GM19238 (cell line): ENCODE measurements around the gene PCNT.
"Not testable (repeated sequence)": the region's sequence is repeated elsewhere in the genome, so short reads cannot be mapped to it uniquely, and the experiment has no call there.

Source experiments
- DNase-seq: peaks from one replicate; pipeline ENCODE4 v3.0.0; 2011; ENCODE audit warnings: low spot score; ENCODE audit not compliant: insufficient read length

The PCNT gene

DNA sequence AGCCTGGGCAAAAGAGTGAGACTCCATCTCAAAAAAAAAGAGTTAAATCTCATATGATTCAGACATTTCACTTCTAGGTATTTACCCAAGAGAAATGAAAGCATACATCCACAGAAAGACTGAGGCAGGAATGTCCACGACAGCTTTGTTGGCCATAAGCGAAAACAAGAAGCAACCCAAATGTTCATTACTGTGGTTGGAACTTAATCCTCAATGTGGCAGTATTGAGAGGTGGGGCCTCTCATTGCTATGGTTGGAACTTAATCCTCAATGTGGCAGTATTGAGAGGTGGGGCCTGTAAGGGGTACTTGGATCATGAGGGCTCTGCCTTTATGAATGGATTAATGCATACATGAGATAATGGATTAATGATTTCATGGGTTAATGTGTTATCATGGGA lies 15.5 kb upstream of the PCNT start:
- DNase-seq: no peak

DNA sequence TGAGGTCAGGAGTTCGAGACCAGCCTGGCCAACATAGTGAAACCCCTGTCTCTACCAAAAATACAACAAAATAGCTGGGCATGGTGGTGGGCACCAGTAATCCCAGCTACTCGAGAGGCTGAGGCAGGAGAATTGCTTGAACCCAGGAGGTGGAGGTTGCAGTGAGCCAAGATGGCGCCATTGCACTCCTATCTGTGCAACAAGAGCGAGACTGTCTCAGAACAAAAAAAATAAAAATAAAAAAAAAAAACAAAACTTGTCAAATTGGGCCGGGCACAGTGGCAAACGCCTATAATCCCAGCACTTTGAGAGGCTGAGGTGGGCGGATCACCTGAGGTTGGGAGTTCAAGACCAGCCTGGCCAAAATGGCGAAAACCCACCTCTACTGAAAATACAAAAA lies 13.7 kb upstream of the PCNT start:
- not testable (repeated sequence) for DNase-seq

GRCh38 chr21:46311568-46311967 lies 12.4 kb upstream of the PCNT start:
- DNase-seq: no peak

DNA sequence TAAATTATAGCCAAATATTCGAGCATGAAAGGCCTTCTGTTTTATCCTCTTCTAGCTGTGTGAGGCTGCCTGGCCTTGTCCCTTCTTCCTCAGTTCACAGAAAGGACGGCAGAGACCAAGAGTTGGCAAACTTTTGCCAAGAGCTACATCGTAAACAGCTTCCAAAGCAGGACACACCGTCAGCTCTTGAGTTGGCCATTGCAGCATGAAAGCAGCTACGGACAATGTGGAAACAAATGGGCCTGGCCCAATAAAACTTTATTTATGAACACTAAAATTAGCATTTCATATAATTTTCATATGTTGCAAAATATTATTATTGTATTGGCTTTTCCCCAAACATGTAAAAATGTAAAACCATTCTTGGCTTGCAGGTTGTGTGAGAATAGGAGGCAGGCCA lies 11.0 kb upstream of the PCNT start:
- no peak for DNase-seq

DNA sequence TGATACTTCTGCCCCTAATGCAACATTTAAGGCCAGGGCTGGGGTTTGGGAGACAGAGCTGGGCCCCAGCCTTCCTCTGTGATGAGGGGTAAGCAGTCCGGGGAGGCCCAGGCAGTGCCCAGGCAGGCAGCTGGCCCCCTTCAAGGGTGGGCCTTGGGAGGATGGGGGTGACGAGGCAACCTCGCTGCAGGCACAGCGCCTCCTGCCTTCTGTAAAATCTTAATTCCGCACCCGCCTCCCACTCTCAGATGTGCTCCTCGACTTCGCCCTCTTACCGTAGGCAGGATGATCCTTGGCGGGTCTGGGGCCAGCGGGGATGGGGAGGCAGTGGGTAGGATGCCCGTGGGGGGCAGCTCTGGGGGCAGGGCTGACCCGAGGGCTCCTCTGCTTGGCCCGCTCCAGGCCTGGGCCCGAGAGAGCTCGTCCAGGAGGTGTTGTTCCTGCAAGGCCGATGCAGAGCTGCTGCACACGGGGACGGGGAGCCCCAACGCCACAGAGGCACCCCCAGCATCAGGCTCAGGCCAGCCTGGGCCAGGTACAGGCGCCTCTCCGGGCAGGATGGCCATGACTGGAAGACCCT lies 9.4 kb upstream of the PCNT start:
- DNase-seq: no peak

DNA sequence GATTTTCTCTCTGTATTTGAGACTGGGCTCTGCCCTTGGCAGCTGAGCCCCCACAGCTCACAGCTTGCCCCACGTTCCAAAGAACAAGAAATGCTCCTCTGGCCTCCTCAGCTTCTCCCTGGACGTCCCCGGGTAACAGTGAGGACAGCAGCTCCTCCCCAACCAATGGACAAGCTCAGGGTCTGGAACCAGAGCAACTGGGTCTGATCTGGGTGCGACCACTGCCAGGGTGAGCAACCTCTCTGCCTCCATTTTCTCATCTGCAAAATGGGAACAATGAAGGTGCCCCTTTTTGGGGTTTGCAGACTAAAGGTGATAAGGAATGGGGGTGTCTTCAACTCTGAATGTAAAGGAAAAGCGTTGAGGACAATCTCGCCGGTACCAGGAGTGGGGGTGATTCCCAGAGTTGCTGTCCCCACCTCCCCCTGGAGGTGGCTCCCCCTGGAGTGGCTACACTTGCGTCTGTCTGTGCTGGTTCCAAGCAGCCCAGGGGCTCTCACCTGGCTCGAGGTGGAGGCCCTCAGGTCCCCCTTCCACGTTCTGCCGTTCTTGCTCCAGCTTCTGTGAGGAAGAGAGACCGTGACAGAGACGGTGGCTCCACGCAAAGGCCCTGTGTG lies 7.1 kb upstream of the PCNT start:
- DNase-seq: no peak

DNA sequence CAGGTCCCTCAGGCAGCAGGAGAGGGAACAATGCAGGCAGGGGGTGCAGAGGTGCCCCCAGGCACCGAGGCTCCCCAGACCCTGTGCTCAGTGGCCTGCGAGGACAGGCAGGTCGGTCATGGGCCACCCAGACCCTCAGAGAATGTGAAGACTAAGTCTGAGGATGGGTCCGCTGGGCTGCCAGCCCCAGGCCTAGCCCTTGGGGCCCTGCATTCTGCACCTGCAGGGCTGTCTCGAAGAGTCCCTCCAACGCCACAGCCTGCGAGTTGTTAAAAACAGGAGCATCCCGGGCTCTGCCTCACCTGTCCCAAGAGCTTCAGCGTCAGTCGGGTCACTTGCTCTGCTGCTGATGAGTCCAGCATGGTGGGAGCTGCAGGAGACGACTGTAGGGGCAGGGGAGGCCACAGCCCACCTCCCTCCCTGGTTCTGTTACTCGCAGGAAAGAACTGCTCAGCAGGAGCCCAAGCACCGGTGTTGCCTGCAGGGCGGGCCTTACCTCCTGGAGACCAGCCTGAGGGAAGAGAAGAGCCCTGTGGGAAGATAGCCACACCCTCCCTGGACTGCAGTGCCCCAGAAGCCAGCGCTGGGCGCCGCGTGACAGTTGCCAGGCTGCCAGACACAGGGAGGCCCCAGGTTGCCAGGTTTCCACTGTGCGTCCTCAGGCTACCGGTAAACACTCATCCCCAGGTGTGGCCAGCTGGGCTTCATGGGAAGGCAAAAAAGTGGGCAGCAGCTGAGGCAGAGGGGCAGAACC lies 6.1 kb upstream of the PCNT start:
- DNase-seq: no peak

DNA sequence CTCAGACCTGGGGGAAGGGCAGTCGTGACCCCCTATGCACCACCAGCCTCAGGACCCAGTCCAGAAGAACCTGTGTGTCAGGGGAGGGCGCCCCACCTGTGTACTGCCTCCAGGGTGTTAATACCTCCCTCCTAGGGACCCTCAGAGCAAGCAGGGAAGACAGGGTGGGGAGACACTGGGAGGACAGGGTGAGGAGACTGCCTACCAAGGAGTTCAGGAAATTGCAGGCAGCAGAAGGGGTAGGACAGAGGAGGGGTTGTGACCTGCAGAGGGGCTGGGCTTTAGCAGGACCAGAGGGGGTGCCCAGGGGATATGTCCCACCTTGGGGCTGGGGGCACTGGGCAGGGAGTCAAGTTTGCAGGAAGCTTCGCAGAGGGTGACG lies 5.5 kb upstream of the PCNT start:
- no peak for DNase-seq

GRCh38 chr21:46319186-46319585 lies 4.8 kb upstream of the PCNT start:
- DNase-seq: no peak

DNA sequence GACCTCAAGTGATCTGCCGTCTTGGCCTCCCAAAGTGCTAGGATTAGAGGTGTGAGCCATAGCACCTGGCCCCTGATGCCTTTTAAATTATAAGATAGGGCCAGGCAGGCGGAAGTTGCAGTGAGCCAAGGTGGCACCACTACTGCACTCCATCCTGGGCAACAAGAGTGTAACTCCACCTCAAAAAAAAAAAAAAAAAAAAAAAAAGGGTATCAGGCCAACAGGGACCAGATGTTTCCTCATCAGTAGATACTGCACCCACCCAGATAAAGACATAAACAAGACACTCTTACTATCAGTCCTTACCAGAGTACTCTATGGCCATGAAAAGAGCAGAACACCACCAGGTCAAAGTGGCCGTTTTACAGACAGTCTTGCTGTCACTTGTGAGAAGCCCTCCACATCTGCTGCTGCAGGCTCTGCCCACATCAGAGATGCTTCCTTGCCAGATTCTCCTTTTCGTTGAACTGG lies 3.6 kb upstream of the PCNT start:
- DNase-seq: no peak

GRCh38 chr21:46322351-46323226 lies 1.4 kb upstream of the PCNT start:
- no peak for DNase-seq

DNA sequence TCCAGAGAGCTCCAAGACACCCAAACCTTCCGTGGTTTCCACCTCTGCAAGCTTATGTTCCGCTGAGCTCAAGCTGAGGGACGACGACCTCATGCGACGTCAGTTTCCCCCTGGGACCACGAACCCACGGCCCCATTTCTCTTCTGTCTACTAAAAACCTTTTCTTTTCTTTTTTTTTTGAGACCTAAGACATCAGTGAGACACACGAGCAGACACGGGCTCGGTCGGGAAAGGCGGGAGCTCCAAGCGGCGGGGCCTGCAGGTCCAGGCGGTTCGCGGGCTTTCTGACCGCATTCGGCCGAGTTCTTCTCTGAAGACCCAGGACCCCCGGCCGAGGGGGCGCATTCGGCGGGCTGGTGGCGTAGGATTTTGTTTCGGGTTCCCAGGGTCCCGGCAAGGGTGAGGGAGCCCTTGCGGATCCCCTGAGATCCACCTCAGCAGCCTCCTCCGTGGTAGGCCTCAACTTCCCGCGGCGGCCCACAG lies 688 bp upstream of the PCNT start:
- no peak for DNase-seq

DNA sequence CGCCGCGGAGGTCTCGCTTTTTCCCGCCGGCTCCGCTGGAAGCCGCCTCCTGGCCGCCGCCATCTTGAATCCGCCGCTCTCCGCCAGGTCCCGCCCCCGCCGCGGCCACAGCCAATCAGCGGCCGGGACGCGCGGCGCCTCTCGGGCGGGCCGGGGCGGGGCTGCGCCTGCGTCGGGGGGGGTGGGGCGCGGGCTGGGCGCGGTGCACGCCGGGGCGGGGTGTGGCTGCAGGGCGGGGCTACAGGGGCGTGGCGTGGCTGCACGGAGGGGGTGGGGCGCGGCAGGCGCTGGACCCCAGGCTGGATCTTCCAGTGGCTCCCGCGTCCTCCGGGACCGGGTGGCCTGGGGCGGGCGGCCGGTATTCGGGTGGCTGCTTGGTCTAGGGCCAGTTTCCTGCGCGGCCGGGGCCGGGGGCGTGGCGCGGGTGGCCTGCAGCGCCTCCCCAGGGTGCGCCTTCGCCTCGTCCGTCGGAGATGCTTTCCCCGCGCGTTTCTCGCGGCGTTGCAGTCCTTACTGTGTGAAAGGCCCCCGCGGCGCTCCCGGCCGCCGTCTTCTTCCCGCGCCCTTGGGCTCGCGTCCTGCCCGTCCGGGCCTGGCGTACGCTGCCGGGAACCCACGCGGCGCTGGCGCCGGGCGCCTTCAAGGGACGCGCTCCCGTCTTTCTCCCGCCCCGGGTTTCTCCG lies 575 bp downstream of the PCNT start:
- DNase-seq: peak; percentile 87

DNA sequence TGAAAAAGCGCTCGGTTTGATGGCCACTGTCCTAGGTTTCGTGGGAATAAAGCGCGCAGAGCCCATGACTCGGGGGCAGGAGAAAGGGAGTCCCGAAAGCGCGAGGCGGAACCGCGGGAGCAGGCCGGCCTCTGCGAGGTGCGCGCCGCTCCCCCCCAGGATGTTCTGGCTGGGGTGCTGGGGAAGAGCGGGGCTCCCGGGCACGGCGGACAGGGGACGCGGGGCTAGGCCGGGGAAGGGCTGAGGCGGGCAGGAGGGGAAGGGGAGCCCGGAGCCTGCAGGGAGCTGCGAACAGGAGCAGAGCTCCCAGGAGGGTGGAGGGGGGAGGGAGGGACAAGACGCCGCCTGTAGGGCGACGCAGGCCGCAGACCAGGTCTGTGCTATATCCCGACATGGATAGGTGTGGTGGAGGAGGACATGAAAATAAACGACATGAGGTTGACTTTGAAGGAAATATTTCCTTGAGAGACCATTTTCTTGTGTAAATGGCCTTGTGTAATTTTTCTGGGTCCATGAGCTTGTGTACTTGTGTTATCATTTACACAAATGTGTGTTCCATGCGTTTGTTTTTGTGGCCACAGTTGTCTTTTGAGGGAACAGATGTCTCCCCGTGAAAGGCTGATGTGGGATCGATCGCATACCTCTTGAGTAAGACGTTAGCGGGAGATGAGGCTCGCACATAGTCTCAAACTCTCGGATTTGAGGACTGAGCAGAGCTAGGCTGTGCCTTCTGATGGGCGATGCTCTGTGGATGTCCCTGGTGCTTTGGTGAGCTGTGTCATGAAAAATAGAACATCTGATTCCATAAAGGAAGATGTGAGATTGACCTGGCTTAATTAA lies 1.3 kb downstream of the PCNT start:
- peak; percentile 60 for DNase-seq

- DNase-seq: no peak
Observed at GRCh38 chr21:46326110-46326703, 2.3 kb downstream of the PCNT start.

DNA sequence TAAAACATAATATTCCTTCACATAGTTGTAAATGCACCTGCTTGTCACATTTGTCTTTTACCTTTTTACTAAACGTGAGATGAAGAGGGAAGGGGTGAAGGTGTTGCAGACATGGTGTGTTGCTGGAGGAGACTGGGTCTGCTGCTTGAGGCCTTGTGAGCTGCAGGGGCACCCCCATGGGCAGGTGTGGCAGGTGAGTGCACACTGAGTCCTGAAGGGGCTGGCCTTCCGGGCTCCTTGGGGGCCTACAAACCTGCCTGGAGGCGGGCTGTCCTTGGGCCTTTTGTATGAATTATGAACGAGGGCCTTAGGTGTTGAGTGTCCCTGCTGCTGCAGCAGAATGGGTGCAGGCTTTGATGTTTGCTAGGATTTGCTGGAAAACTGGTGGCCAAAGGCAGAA lies 3.8 kb downstream of the PCNT start:
- no peak for DNase-seq

DNA sequence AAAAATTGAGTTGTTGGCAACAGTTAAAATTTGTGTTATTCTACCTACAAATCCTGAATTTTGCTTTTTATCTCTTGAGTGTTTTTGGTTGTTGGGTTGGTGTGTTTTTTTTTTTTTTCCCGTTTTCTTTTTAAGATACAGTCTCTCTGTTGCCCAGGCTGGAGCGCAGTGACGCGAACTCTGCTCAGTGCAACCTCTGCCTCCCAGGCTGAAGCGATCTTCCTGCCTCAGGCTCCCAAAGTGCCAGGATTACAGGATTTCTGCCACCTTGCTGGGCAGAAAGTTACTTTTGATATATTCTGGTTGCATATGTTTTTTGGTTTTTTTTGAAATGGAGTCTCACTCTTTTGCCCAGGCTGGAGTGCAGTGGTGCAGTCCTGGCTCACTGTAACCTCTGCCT lies 4.2 kb downstream of the PCNT start:
- no peak for DNase-seq

GRCh38 chr21:46329796-46330195 lies 5.8 kb downstream of the PCNT start:
- no peak for DNase-seq

DNA sequence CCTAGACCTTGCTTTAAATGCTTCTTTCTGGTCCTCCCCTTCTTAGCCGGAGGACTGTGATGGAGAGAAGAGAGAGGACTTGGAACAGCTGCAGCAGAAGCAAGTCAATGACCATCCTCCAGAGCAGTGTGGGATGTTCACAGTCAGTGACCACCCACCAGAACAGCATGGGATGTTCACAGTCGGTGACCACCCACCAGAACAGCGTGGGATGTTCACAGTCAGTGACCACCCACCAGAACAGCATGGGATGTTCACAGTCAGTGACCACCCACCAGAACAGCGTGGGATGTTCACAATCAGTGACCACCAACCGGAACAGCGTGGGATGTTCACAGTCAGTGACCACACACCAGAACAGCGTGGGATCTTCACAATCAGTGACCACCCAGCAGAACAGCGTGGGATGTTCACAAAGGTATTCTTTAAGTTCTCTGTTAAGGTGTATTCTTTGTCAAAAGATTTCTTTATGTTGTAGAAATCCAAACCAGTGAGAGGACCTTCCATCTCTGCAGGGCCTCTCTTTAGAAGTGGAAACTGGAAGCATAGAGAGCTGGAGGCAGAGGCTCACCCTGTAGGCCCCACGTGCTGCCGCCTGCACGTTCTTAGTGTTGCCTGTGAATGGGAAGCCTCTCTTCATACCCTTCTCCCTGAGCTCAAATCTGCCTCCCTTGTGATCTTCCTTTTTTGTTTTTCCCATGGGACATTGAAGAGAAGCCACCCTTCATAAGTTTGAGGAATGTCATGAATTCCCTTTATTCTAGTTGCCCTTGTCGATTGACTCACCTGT lies 10.6 kb downstream of the PCNT start:
- no peak for DNase-seq
